K562 (cell line): Measurements from ENCODE around the gene ATP8B2. TPM values are rescaled to one million over a fixed set of nuclear protein-coding genes. Genes with fewer than 3 reads are reported as not detected.

Source experiments
- CUX1 ChIP-seq: fragments of 200-800 bp; sonication (Bioruptor generic); IDR thresholded peaks from 2 replicates; pipeline ENCODE4 v1.6.1; 2016; ENCODE audit warnings: missing genetic modification characterization, missing compliant biosample characterization
- EWSR1 ChIP-seq: fragments of 450-650 bp; IDR thresholded peaks from 2 replicates; pipeline ENCODE4 v1.6.1; 2018; ENCODE audit warnings: borderline replicate concordance, mild to moderate bottlenecking, low read depth, moderate library complexity; ENCODE audit not compliant: partially characterized antibody
- FOXA3 ChIP-seq, 2 experiments: fragments of 450-650 bp in 1 of 2; sonication (generic) in 1 of 2; formaldehyde crosslinking; IDR thresholded peaks in 1 of 2; conservative IDR thresholded peaks in 1 of 2; 2 replicates each; pipeline versions ENCODE4 v1.4.0 to v1.8.0; 2020 to 2022; ENCODE audit warnings: mild to moderate bottlenecking in 2 of 2, missing genetic modification reagents in 1 of 2
- GATA2 ChIP-seq: sonication (generic); formaldehyde crosslinking; IDR thresholded peaks from 2 replicates; pipeline ENCODE4 v1.4.0; 2020; ENCODE audit warnings: mild to moderate bottlenecking, missing genetic modification reagents
- KAT8 ChIP-seq: fragments of 450-650 bp; IDR thresholded peaks from 2 replicates; pipeline ENCODE4 v1.6.1; 2016; ENCODE audit warnings: low read depth, mild to moderate bottlenecking
- KLF13 ChIP-seq: fragments of 450-650 bp; IDR thresholded peaks from 2 replicates; pipeline ENCODE4 v1.6.1; 2016; ENCODE audit warnings: missing genetic modification characterization, low read depth, mild to moderate bottlenecking, missing compliant biosample characterization, moderate library complexity, borderline replicate concordance
- KLF16 ChIP-seq: IDR thresholded peaks from 2 replicates; pipeline ENCODE4 v1.6.1; 2016; ENCODE audit warnings: antibody characterized with exemption
- MEIS2 ChIP-seq: fragments of 450-650 bp; IDR thresholded peaks from 2 replicates; pipeline ENCODE4 v1.6.1; 2014; ENCODE audit warnings: mild to moderate bottlenecking; ENCODE audit not compliant: partially characterized antibody
- MYC ChIP-seq, 2 experiments: fragments of 250-450 bp in 1 of 2; sonication (Bioruptor Pico) in 1 of 2; IDR thresholded peaks; 2 replicates each; pipeline versions ENCODE4 v1.5.1 to v1.6.1; 2012 to 2021; ENCODE audit warnings: low read depth in 2 of 2, borderline replicate concordance in 1 of 2, improper control_type of control experiment in 1 of 2, low read length in 1 of 2, mild to moderate bottlenecking in 1 of 2, moderate library complexity in 1 of 2
- NFIC ChIP-seq: fragments of 450-650 bp; IDR thresholded peaks from 2 replicates; pipeline ENCODE4 v1.6.1; 2017; ENCODE audit warnings: mild to moderate bottlenecking, inconsistent platforms
- PML ChIP-seq: IDR thresholded peaks from 2 replicates; pipeline ENCODE4 v1.6.1; 2012; ENCODE audit warnings: low read length, inconsistent platforms
- RBFOX2 ChIP-seq: fragments of 200-400 bp; formaldehyde crosslinking; IDR thresholded peaks from 2 replicates; pipeline ENCODE4 v1.6.1; 2017; ENCODE audit warnings: low read depth, mild to moderate bottlenecking, low read length, moderate library complexity
- RBM15 ChIP-seq: fragments of 200-400 bp; formaldehyde crosslinking; IDR thresholded peaks from 2 replicates; pipeline ENCODE4 v1.6.1; 2018; ENCODE audit warnings: mild to moderate bottlenecking, low read length, moderate library complexity; ENCODE audit not compliant: insufficient read depth
- TAF9B ChIP-seq: fragments of 450-650 bp; IDR thresholded peaks from 2 replicates; pipeline ENCODE4 v1.6.1; 2018; ENCODE audit warnings: mild to moderate bottlenecking; ENCODE audit not compliant: partially characterized antibody
- TFAP4 ChIP-seq: sonication (generic); formaldehyde crosslinking; IDR thresholded peaks from 2 replicates; pipeline ENCODE4 v1.8.0; 2022; ENCODE audit warnings: missing genetic modification reagents, mild to moderate bottlenecking, moderate library complexity, borderline replicate concordance
- TRIM24 ChIP-seq, 2 experiments: fragments of 450-650 bp; IDR thresholded peaks; 2 replicates each; pipeline ENCODE4 v1.6.1; 2016
- ZNF133 ChIP-seq: fragments of 250-450 bp; sonication (Bioruptor Pico); IDR thresholded peaks from 2 replicates; pipeline ENCODE4 v1.4.0; 2020; ENCODE audit warnings: mild to moderate bottlenecking
- ZNF584 ChIP-seq: fragments of 200-800 bp; sonication (Bioruptor generic); IDR thresholded peaks from 2 replicates; pipeline ENCODE4 v1.6.1; 2016; ENCODE audit warnings: low read depth, mild to moderate bottlenecking, missing genetic modification characterization, missing compliant biosample characterization
- polyA plus RNA-seq, 8 experiments: library from polyadenylated mRNA; depleted of rRNA in 4 of 8; stranded (reverse) in 5 of 8; unstranded in 3 of 8; fragments of >200 nt; fragmentation: Nextera tagmentation in 2 of 8; fragmentation: Illumina TruSeq in 1 of 8; extraction: Ambion mirVana in 2 of 8; extraction: Trizol in 1 of 8; gene quantifications; 2 replicates each; pipeline versions ENCODE4 v1.2.1 to v1.2.3, GENCODE V29; 2011 to 2014; ENCODE audit warnings: inconsistent platforms in 1 of 8, missing spikeins in 1 of 8
- total RNA-seq, 7 experiments: library from RNA; depleted of rRNA in 6 of 7; stranded (reverse); fragments of >200 nt in 6 of 7; fragmentation: Illumina TruSeq in 2 of 7; extraction: Trizol in 2 of 7; gene quantifications; 2 replicates each; pipeline versions ENCODE4 v1.2.1 to v1.2.3, GENCODE V29; 2011 to 2021; ENCODE audit warnings: low replicate concordance in 1 of 7
- TF ChIP-seq, protein P1 (sequence below): fragments of 250-450 bp; sonication (Bioruptor Pico); IDR thresholded peaks from 2 replicates; pipeline ENCODE4 v1.8.0; 2022; ENCODE audit warnings: moderate library complexity, mild to moderate bottlenecking, inconsistent platforms
- TF ChIP-seq, protein P2 (sequence below): IDR thresholded peaks from 3 replicates; pipeline ENCODE4 v1.6.1; 2011; ENCODE audit warnings: borderline replicate concordance, mild to moderate bottlenecking; ENCODE audit not compliant: insufficient read length, insufficient read depth

ATP8B2 gene
- total and polyA plus RNA-seq, 9 of the 15 experiments (the other 6 are each of a cell fraction or from before 2014, with no cell fraction given): 0.27 to 33.2 (median 18.4) TPM

DNA sequence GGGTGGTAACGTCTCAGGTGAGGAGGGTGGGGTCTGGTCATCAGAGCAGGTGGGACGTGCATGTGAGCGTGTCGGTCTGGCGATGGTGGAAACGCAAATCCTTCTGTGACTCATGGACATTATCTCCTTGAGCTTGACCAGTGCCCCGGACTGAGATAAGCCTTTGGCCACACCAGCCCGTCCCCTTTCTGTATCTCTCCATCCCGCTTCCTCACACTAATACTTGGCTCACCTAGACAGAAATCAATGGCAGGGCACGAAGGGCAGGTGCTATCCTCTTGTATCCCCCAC is 12.3 kb upstream of the ATP8B2 start (continued):
- TF ChIP-seq CUX1: no peak
- TF ChIP-seq MEIS2: peak; percentile 45
- TF ChIP-seq MYC (IDR thresholded peaks at IDR 0.05; ENCODE audit: low read depth, low read length): peak; percentile 65; the same call in 1 of the 2 replicates
- no peak for TF ChIP-seq MYC (CRISPR knock-in tag; IDR thresholded peaks at IDR 0.05; ENCODE audit: borderline replicate concordance, low read depth)
- no peak for TF ChIP-seq TFAP4 (CRISPR knock-in tag)
- peak; percentile 71 for TF ChIP-seq GATA2 (CRISPR knock-in tag)
- TF ChIP-seq RBFOX2: peak; percentile 37; the same call in 1 of the 2 replicates
- TF ChIP-seq EWSR1: no peak
- TF ChIP-seq TRIM24 (IDR thresholded peaks at IDR 0.05): peak in 1 of 2 experiments; percentile 45; a peak in 1 of 4 replicates
- TF ChIP-seq PML: no peak
- TF ChIP-seq FOXA3 (CRISPR knock-in tag; conservative IDR thresholded peaks at IDR 0.05 in 1 of 2, IDR thresholded peaks at IDR 0.05 in 1 of 2): no peak
- TF ChIP-seq, protein P1, sequence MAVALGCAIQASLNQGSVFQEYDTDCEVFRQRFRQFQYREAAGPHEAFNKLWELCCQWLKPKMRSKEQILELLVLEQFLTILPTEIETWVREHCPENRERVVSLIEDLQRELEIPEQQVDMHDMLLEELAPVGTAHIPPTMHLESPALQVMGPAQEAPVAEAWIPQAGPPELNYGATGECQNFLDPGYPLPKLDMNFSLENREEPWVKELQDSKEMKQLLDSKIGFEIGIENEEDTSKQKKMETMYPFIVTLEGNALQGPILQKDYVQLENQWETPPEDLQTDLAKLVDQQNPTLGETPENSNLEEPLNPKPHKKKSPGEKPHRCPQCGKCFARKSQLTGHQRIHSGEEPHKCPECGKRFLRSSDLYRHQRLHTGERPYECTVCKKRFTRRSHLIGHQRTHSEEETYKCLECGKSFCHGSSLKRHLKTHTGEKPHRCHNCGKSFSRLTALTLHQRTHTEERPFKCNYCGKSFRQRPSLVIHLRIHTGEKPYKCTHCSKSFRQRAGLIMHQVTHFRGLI: no peak
- TF ChIP-seq KLF16: peak; percentile 65; the same call in 1 of the 2 replicates
- TF ChIP-seq TAF9B: no peak
- TF ChIP-seq KLF13 (tag): no peak
- no peak for TF ChIP-seq KAT8
- TF ChIP-seq NFIC: peak; percentile 62
- no peak for TF ChIP-seq ZNF584 (CRISPR knock-in tag)
- TF ChIP-seq, protein P2, sequence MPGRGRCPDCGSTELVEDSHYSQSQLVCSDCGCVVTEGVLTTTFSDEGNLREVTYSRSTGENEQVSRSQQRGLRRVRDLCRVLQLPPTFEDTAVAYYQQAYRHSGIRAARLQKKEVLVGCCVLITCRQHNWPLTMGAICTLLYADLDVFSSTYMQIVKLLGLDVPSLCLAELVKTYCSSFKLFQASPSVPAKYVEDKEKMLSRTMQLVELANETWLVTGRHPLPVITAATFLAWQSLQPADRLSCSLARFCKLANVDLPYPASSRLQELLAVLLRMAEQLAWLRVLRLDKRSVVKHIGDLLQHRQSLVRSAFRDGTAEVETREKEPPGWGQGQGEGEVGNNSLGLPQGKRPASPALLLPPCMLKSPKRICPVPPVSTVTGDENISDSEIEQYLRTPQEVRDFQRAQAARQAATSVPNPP: no peak
- no peak for TF ChIP-seq ZNF133 (CRISPR knock-in tag)
- TF ChIP-seq RBM15: no peak
